Measurements from ENCODE around the gene TMBIM6.

Gene TMBIM6

GRCh38 chr12:49702009-49702408, 39.3 kb upstream of the TMBIM6 start:
- Histone ChIP-seq H3K9me3 (ENCODE audit: insufficient read depth, low read length) (no peaks in the 10 kb centered on the region), H3F3A (ENCODE audit: insufficient read depth) (peaks cover 23% of the 10 kb centered on the region; the same call in 1 of the 2 replicates), H3K9me2 (replicated peaks; ENCODE audit: insufficient read depth, low read length) (no peaks in the 10 kb centered on the region), H3K9ac (ENCODE audit: low read length) (no peak overlapping the region), H3K27ac (ENCODE audit: low read depth, low read length) (no peak overlapping the region), H3K4me3 (ENCODE audit: insufficient read depth, low read length, poor library complexity, severe bottlenecking) (no peak overlapping the region), H3K27me3 (ENCODE audit: low read length) (no peaks in the 10 kb centered on the region), H3K4me2 (ENCODE audit: low read depth, low read length, poor library complexity, severe bottlenecking) (peak overlapping the region; percentile 7), H2AFZ (ENCODE audit: low read depth, low read length, severe bottlenecking) (no peak overlapping the region), H3K79me2 (ENCODE audit: insufficient read depth, low read length) (peaks cover 53% of the 10 kb centered on the region), H3K36me3 (ENCODE audit: low read length) (no peaks in the 10 kb centered on the region), H4K20me1 (ENCODE audit: low read depth, low read length) (peaks cover 3% of the 10 kb centered on the region; the same call in 1 of the 2 replicates)
- TF ChIP-seq EZH2phosphoT487 (conservative IDR thresholded peaks at IDR 0.05; ENCODE audit: low read length) (no peak), CTCF (IDR thresholded peaks at IDR 0.05; ENCODE audit: insufficient read depth, low read length, poor library complexity, severe bottlenecking) (no peak)

DNA sequence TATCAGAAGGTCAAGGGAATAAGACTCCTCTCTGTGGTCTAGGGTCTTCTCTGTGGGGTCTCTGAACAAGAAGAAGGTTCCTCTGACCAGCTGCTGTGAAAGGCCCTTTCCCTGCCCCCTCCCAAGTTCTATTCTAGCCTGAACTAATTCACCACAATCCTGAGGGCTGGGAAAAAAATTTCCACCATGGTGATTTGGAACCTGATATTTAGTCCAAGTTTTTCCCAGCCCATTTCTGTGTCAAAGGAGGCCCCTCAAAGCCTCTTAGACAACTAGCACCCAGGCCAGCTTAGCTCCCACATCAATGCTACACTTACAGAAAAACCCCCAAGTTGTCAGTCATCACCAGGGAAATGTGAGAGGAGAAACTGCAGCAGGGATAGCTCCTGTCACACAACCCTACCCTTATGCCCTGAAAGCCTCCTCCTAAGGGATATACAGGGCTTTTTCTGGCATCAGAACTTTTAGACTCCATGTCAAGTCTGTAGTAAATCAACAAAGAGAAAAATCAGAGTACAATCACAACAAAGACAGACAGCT, 38.6 kb upstream of the TMBIM6 start:
- Histone ChIP-seq H3K27ac (ENCODE audit: low read depth, low read length) (no peak overlapping the region), H3K4me2 (ENCODE audit: low read depth, low read length, poor library complexity, severe bottlenecking) (peak overlapping the region; percentile 7), H3K9me2 (replicated peaks; ENCODE audit: insufficient read depth, low read length) (no peaks in the 10 kb centered on the region), H3F3A (ENCODE audit: insufficient read depth) (peaks cover 23% of the 10 kb centered on the region; the same call in 1 of the 2 replicates), H2AFZ (ENCODE audit: low read depth, low read length, severe bottlenecking) (no peak overlapping the region), H3K9me3 (ENCODE audit: insufficient read depth, low read length) (no peaks in the 10 kb centered on the region), H4K20me1 (ENCODE audit: low read depth, low read length) (peaks cover 3% of the 10 kb centered on the region; the same call in 1 of the 2 replicates), H3K36me3 (ENCODE audit: low read length) (no peaks in the 10 kb centered on the region), H3K4me3 (ENCODE audit: insufficient read depth, low read length, poor library complexity, severe bottlenecking) (no peak overlapping the region), H3K79me2 (ENCODE audit: insufficient read depth, low read length) (peaks cover 46% of the 10 kb centered on the region), H3K9ac (ENCODE audit: low read length) (no peak overlapping the region), H3K27me3 (ENCODE audit: low read length) (no peaks in the 10 kb centered on the region)
- TF ChIP-seq EZH2phosphoT487 (conservative IDR thresholded peaks at IDR 0.05; ENCODE audit: low read length) (no peak), CTCF (IDR thresholded peaks at IDR 0.05; ENCODE audit: insufficient read depth, low read length, poor library complexity, severe bottlenecking) (no peak)

GRCh38 chr12:49703647-49704137, 37.7 kb upstream of the TMBIM6 start:
- Histone ChIP-seq H3K27me3 (ENCODE audit: low read length) (no peaks in the 10 kb centered on the region), H3K9me2 (replicated peaks; ENCODE audit: insufficient read depth, low read length) (no peaks in the 10 kb centered on the region), H3K4me2 (ENCODE audit: low read depth, low read length, poor library complexity, severe bottlenecking) (peak overlapping the region; percentile 6), H3F3A (ENCODE audit: insufficient read depth) (peaks cover 14% of the 10 kb centered on the region; the same call in 1 of the 2 replicates), H4K20me1 (ENCODE audit: low read depth, low read length) (peaks cover 3% of the 10 kb centered on the region; the same call in 1 of the 2 replicates), H3K79me2 (ENCODE audit: insufficient read depth, low read length) (peaks cover 37% of the 10 kb centered on the region), H3K27ac (ENCODE audit: low read depth, low read length) (no peak overlapping the region), H3K9ac (ENCODE audit: low read length) (no peak overlapping the region), H3K4me3 (ENCODE audit: insufficient read depth, low read length, poor library complexity, severe bottlenecking) (no peak overlapping the region), H2AFZ (ENCODE audit: low read depth, low read length, severe bottlenecking) (no peak overlapping the region), H3K36me3 (ENCODE audit: low read length) (no peaks in the 10 kb centered on the region), H3K9me3 (ENCODE audit: insufficient read depth, low read length) (no peaks in the 10 kb centered on the region)
- TF ChIP-seq CTCF (IDR thresholded peaks at IDR 0.05; ENCODE audit: insufficient read depth, low read length, poor library complexity, severe bottlenecking) (no peak), EZH2phosphoT487 (conservative IDR thresholded peaks at IDR 0.05; ENCODE audit: low read length) (no peak)
